ENCODE data around the gene COCH. TPM values are rescaled to one million over a fixed set of nuclear protein-coding genes. Genes with fewer than 3 reads are reported as not detected.

COCH gene
- total RNA-seq, 4 donors from 2014 or later, result 0.35 to 2.0 (median 0.53) TPM

DNA sequence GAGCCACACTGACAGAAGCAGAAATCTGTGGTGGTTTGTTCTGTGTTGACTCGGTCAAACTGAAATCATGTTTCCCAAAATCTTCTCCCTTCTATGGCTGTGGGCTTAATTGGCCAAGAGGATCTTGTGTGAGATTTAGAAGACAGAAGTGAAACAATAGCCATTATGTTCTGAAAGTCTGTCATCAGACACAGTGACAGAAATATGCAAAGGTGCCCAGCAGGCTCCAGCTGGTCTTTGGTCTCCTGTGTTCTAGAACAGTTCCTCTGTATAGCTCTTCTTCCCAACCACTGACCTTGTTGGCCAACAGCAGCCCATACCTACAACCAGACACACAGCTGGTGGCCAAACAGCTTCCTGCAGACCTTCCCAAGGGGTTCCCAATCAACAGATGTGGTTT, 25.0 kb upstream of the COCH start:
- in situ Hi-C loops (cut with MboI; ENCODE audit: low sequenced_read_pairs in 4 of 4), result no loop called here
- Histone ChIP-seq H3K9me3 (no peaks in the 10 kb centered on the region), H3K36me3 (no peaks in the 10 kb centered on the region), H3K4me1 (no peaks in the 10 kb centered on the region), H3K4me3 (no peak overlapping the region), H3K27me3 (no peaks in the 10 kb centered on the region), H3K27ac (no peak overlapping the region)
- DNase-seq (no peak), ATAC-seq (no peak)
- TF ChIP-seq, protein P1, sequence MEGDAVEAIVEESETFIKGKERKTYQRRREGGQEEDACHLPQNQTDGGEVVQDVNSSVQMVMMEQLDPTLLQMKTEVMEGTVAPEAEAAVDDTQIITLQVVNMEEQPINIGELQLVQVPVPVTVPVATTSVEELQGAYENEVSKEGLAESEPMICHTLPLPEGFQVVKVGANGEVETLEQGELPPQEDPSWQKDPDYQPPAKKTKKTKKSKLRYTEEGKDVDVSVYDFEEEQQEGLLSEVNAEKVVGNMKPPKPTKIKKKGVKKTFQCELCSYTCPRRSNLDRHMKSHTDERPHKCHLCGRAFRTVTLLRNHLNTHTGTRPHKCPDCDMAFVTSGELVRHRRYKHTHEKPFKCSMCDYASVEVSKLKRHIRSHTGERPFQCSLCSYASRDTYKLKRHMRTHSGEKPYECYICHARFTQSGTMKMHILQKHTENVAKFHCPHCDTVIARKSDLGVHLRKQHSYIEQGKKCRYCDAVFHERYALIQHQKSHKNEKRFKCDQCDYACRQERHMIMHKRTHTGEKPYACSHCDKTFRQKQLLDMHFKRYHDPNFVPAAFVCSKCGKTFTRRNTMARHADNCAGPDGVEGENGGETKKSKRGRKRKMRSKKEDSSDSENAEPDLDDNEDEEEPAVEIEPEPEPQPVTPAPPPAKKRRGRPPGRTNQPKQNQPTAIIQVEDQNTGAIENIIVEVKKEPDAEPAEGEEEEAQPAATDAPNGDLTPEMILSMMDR (IDR thresholded peaks at IDR 0.05 in 4 of 5, conservative IDR thresholded peaks at IDR 0.05 in 1 of 5), result no peak
- no peak for TF ChIP-seq POLR2A (IDR thresholded peaks at IDR 0.05)
- intact Hi-C loops (cut with DNase I; ENCODE audit: low total_unique reads), result no loop called here

DNA sequence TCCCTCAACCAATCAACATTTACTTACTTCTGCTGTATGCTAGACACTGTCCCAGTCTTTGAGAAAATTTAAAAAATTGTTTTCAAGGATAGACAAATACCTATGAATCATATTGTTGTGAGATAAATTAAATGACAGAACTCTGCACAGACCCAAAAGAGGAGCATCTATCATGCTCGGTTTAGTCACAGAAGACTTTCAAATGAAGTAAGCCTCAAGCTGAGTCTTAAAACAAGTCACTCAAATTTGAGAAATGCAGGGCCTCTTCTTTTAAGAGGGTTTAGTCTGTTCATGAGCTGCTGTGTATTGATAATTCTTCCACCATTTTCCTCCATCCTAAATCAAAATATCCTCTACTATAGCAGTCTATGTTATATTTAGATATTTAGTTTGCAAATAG, 24.4 kb upstream of the COCH start:
- no peak for TF ChIP-seq POLR2A (IDR thresholded peaks at IDR 0.05)
- TF ChIP-seq, protein P1 (IDR thresholded peaks at IDR 0.05 in 4 of 5, conservative IDR thresholded peaks at IDR 0.05 in 1 of 5), result no peak
- Histone ChIP-seq H3K4me3 (no peak overlapping the region), H3K9me3 (no peaks in the 10 kb centered on the region), H3K27me3 (no peaks in the 10 kb centered on the region), H3K36me3 (no peaks in the 10 kb centered on the region), H3K27ac (no peak overlapping the region), H3K4me1 (no peaks in the 10 kb centered on the region)
- in situ Hi-C loops (cut with MboI; ENCODE audit: low sequenced_read_pairs in 4 of 4), result no loop called here
- ATAC-seq (no peak), DNase-seq (no peak)
- intact Hi-C loops (cut with DNase I; ENCODE audit: low total_unique reads), result no loop called here

DNA sequence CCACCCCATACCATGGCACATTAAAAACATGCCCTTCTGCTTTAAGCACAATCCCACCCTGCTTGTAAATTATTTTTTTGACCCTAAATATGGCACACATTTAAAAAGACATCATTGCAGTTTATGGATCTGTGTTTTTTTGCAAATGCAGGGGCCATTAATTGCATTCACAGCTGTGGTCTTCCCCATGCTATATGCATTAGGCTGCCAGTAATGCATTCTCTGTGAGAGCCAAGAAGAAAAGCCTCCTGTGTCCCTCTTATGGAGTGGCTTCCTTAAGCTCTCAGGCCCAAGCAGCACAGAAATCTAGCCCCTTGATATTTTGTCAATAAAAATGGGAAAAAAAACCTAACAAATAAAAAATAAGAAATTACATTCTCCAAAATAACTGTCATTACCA, 20.4 kb upstream of the COCH start:
- H3K27me3 ChIP-seq, result no peaks in the 10 kb centered on the region
- H3K4me3 ChIP-seq, result no peak overlapping the region
- H3K4me1 ChIP-seq, result no peaks in the 10 kb centered on the region
- H3K27ac ChIP-seq, result no peak overlapping the region
- H3K36me3 ChIP-seq, result no peaks in the 10 kb centered on the region
- no peak for TF ChIP-seq POLR2A (IDR thresholded peaks at IDR 0.05)
- TF ChIP-seq, protein P1 (IDR thresholded peaks at IDR 0.05 in 4 of 5, conservative IDR thresholded peaks at IDR 0.05 in 1 of 5), result no peak
- intact Hi-C loops (cut with DNase I; ENCODE audit: low total_unique reads) (no loop called here), in situ Hi-C loops (cut with MboI; ENCODE audit: low sequenced_read_pairs in 4 of 4) (no loop called here)
- DNase-seq (no peak), ATAC-seq (no peak)
- no peaks in the 10 kb centered on the region for H3K9me3 ChIP-seq

DNA sequence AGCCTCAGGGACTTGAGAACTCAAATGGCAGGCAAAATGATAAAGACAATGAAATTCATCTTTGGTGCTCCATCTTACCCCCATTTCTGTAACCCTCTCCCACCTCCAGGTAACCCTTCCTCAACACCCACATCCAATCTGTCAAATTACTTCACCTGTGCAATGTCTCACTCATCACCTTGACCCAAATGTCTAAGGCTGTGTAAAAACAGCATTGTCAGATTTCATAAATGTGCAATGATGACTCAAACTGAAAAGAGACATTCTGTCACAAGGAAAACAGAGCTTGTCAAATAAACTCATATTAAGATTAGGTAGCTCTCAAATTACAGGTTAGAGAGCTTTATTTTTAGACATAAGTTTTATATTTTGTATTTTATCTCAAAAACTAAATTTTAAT, 19.9 kb upstream of the COCH start:
- Histone ChIP-seq H3K4me1 (no peaks in the 10 kb centered on the region), H3K36me3 (no peaks in the 10 kb centered on the region), H3K9me3 (no peaks in the 10 kb centered on the region), H3K27ac (no peak overlapping the region), H3K27me3 (no peaks in the 10 kb centered on the region), H3K4me3 (no peak overlapping the region)
- TF ChIP-seq, protein P1 (IDR thresholded peaks at IDR 0.05 in 4 of 5, conservative IDR thresholded peaks at IDR 0.05 in 1 of 5), result no peak
- no peak for TF ChIP-seq POLR2A (IDR thresholded peaks at IDR 0.05)
- DNase-seq, result no peak
- in situ Hi-C loops (cut with MboI; ENCODE audit: low sequenced_read_pairs in 4 of 4), result no loop called here
- ATAC-seq, result no peak
- intact Hi-C loops (cut with DNase I; ENCODE audit: low total_unique reads), result no loop called here

DNA sequence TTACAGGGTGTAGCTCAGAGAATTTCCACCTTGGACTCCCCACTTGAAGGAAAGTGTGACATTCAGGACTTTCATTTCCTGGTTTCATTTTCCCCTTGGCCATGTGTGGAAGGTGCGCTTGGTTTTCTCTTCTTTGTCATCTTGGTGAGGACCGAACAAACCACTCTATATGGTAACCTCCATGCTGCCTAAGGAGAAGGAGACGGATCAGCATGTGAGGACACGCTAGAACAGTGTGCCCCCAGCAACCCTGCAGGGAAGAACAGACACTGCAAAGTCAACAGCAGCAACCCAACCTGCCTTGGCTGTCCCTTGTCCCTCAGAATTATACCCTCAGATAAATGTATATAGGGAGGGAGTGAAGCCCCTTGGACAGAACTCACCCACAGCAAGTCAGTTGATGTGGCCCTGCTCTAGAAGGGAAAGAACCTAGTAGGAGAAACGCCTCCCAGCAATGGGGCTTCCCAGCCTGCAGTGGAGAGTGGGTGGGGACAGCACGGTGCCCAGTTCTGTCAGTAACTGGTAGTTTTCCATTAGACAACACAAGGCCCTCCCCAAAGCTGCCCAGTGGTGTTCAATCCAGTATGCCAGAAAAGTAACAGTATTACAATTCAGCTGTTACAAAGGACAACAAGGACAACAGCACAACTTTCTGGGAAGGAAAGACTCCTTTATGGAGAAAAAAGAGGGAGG, 18.9 kb upstream of the COCH start:
- no peak overlapping the region for H3K4me3 ChIP-seq
- TF ChIP-seq, protein P1 (IDR thresholded peaks at IDR 0.05 in 4 of 5, conservative IDR thresholded peaks at IDR 0.05 in 1 of 5), result no peak
- TF ChIP-seq POLR2A (IDR thresholded peaks at IDR 0.05), result no peak
- no peak for DNase-seq
- no peak for ATAC-seq
- no peaks in the 10 kb centered on the region for H3K4me1 ChIP-seq
- H3K27ac ChIP-seq, result no peak overlapping the region
- H3K36me3 ChIP-seq, result no peaks in the 10 kb centered on the region
- intact Hi-C loops (cut with DNase I; ENCODE audit: low total_unique reads), result no loop called here
- in situ Hi-C loops (cut with MboI; ENCODE audit: low sequenced_read_pairs in 4 of 4), result no loop called here
- no peaks in the 10 kb centered on the region for H3K27me3 ChIP-seq
- H3K9me3 ChIP-seq, result no peaks in the 10 kb centered on the region

Measured in gastrocnemius medialis (tissue), 4 donors.